AG20443 (cell line): ENCODE results near the gene SRP72.

Experiments used
- DNase-seq: peaks from one replicate; pipeline ENCODE4 v3.0.0; 2012; ENCODE audit warnings: low spot score, mixed read lengths

SRP72 gene

DNA sequence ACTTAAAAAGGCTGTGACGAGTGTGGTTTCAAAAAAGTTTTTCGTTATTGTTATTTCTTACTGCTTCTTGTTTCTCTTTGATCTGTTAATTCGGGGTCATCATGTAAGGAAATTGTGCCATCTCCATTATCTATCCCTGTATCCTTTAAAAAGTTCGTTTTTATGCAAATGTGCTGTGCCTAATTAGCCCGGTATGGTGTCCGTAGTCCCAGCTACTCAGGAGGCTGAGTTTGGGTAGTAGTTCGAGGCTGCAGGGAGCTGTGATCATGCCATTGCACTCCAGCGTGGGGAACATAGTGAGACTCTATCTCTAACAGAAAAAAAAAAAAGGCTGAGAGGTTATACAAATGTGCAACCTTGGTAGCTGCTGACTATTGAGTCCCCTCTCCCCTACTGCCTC lies 83.2 kb downstream of the SRP72 start:
- DNase-seq: no peak

DNA sequence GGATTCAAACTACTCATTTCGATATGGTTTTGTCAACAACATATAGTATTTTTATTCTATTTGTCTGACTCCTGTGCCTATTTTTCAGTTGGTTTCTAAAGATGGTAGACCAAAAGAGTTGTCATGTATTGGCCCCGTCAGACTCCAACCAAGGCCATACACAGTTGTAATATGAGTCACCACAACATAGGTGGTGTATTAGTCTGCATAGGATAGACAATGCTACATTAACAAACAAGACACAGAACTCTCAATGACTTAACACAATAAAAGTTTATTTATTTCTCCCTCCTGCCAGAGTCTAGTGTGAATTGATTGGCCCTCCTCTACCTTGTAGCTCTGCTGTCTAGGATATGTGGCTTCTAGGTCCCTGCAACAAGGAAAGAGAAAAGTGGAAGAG lies 84.1 kb downstream of the SRP72 start:
- DNase-seq: no peak

GRCh38 chr4:56552273-56552672 lies 84.9 kb downstream of the SRP72 start:
- no peak for DNase-seq
